Daoy (cell line): ENCODE data around the gene SMARCC2. TPM values are rescaled to one million over a fixed set of nuclear protein-coding genes. Genes with fewer than 3 reads are reported as not detected.
"Not testable (repeated sequence)": the region's sequence is repeated elsewhere in the genome, so short reads cannot be mapped to it uniquely, and the experiment has no call there.

Source experiments
- DNase-seq: peaks from one replicate; pipeline ENCODE4 v3.0.0-alpha.2; 2015; ENCODE audit warnings: low read depth
- total RNA-seq: library from RNA; depleted of rRNA; stranded (reverse); fragments of >200 nt; shearing (Covaris generic); gene quantifications from 2 replicates; pipeline ENCODE4 v1.2.3, GENCODE V29; 2014; rRNA removed

SMARCC2 gene
- total RNA-seq, 1 experiment from 2014 or later, result 25.6 TPM

- no peak for DNase-seq
Observed at GRCh38 chr12:56121204-56121870, 67.9 kb downstream of the SMARCC2 start.

DNA sequence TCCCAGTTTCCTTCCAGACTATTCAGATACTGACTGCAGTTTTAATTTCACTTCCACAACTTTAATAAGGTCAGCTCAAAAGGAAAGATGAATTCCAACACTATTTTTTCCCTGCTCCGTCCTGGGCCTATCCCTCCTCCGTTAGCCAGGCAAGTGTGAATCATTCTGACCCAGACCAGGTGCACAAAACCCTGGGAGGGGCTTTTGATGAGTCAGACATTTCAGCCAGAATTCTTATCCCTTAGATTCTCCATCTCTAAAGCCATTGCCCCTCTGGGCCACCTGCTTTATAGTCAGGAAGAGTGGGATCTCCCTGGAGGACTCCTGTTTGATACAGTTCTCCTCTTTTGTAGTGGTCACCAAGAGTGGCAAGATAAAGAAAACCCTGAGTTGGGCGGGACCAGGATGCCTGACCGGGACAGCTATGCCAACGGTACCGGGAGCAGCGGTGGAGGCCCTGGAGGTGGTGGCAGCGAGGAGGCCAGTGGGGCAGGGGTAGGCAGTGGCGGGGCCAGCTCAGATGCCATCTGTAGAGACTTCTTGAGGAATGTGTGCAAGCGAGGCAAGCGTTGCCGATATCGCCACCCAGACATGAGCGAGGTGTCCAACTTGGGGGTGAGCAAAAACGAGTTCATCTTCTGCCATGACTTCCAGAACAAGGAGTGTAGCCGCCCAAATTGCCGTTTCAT lies 69.0 kb downstream of the SMARCC2 start:
- DNase-seq, result peak; percentile 42

DNA sequence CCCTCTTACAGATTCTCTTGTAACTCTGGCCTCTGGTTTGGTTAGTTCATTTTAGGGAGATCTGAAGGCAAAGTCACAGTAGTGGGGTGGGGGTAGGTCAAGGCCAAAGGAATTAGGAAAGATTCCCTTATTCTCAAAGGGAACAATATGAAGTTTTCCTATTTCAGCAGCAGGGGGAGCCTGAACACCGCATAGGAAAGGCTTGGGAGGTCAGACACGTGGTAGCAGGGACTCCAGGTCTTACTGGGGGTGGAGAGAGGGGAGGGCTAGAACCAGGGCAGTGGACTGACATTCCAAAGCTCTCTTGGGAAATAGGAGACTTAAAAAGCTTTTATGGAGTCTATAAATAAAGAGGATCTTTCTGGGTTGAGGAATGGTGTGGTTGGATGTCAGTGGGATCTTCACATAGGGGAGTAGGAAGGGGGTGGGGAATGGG lies 69.9 kb downstream of the SMARCC2 start:
- peak; percentile 90 for DNase-seq

- no peak for DNase-seq
Observed at GRCh38 chr12:56118688-56119357, 70.5 kb downstream of the SMARCC2 start.

DNA sequence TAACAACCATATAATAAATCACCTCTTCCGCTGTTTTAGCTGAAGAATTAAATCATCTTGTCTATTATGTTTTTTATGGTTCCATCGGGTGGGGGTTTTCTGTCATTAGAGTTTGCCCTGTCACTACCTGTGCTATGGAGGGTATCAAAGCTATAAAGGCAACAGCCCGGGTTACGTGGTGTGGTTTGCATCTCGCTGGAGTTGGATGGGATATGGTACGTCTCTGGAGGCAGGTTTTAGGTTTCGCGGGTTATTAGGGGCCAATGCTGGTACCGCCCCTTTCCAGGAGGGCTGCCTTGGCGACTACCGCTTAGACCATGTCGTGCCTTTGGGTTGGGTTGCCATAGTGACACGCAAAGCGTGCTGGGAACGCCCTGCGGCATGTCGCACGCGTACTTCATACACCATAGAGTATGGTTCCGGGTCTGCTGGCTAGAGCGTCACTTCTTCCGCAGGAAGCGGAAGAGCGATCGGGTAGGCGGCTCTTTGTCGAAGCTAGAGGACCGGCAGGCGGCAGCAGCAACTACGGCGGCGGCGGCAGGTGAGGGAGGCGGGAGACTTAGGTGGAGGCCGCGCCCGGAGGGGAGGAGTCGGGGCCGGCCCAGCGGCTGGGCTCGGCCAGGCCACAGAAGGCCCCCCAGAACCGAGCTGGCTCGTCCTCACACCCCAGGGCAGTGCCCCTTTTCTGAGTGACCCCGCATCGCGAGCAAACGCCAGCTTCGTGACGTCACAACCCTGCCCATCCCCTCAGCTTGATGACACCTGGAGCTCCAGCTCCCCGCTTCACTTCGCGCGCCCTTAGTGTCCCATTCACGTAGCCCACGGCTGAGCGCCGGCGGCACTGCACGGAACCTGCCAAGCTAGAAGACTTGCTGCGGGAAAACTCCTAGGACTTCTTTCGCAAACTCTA lies 71.2 kb downstream of the SMARCC2 start, which contains the start of gene ZC3H10:
Gene ZC3H10, plus strand, starts transcription at position 489 of the 910 bp plus-strand sequence. CDS start 2,297 bp downstream, outside the sequence.
- DNase-seq, result peak; percentile 100

DNA sequence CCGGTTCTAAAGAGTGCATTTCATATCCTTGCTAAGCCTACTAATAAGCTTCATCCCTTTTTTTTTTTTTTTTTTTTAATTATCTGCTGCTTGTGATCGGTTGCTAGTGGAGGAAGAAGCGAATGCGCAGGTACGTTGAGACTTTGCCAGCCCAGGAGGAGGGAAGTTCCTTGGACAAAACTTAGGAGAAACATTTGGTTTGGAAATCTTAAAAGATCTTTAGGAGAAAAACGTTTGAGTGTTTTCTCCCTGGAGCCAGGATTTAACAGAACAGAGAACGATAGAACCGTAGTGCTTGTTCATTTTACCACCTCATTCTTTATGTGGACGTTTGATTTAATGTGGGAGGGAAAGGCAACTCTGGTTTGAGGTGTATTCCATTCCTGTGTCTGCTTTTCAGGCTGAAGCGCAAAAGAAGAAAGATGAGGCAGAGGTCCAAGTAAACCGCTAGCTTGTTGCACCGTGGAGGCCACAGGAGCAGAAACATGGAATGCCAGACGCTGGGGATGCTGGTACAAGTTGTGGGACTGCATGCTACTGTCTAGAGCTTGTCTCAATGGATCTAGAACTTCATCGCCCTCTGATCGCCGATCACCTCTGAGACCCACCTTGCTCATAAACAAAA lies 72.1 kb downstream of the SMARCC2 start:
- not testable (repeated sequence) for DNase-seq

GRCh38 chr12:56116267-56117081 lies 72.8 kb downstream of the SMARCC2 start, which contains the start of gene RPL41:
RPL41 (plus strand) TSS chr12:56116633.
- peak; percentile 95 for DNase-seq

- peak; percentile 57 for DNase-seq
Observed at GRCh38 chr12:56115329-56115728, 74.0 kb downstream of the SMARCC2 start.

DNA sequence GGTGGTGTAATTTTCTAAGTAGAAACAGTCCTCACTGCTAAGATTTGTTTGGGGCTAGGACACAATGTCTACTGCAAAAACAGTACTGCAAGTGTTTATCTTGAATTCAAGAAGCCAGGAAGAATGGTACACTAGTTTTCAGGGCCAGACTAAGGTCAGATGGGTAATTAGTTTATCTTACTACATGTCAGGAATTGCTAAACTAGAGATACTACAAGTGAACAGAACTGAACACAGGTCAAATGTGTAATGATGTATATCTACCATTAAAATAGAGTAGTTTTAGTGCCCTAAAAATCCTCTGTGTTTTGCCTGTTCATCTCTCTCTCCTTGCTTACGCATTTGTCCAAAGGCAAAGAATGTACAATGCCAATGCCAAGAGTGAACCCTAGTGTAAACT lies 75.2 kb downstream of the SMARCC2 start:
- DNase-seq, result no peak

Other genes with a start within 250 kb of the SMARCC2 start
- gene PMEL, start 223.4 kb downstream of the SMARCC2 start, total RNA-seq, result 0.06 and 0.12 TPM in 2 replicates
- gene CDK2, start 222.7 kb downstream of the SMARCC2 start, total RNA-seq, result 57.5 and 58.0 TPM in 2 replicates
- gene RAB5B, start 215.4 kb downstream of the SMARCC2 start, total RNA-seq, result 22.7 and 31.7 TPM in 2 replicates
- 13.1 and 13.3 TPM in 2 replicates for gene SUOX, start 192.2 kb downstream of the SMARCC2 start, total RNA-seq
- 0.12 and 0.40 TPM in 2 replicates for gene IKZF4, start 168.4 kb downstream of the SMARCC2 start, total RNA-seq
- 1,984 and 2,181 TPM in 2 replicates for gene RPS26, start 147.6 kb downstream of the SMARCC2 start, total RNA-seq
- 0.63 TPM in 1 of 2 replicates, not detected in the other for gene ERBB3, start 109.3 kb downstream of the SMARCC2 start, total RNA-seq
- gene PA2G4, start 84.9 kb downstream of the SMARCC2 start, total RNA-seq, result 384 and 456 TPM in 2 replicates
- 4,200 and 4,689 TPM in 2 replicates for gene RPL41, start 72.8 kb downstream of the SMARCC2 start, total RNA-seq
- gene ZC3H10, start 71.2 kb downstream of the SMARCC2 start, total RNA-seq, result 2.5 and 3.5 TPM in 2 replicates
- gene ESYT1, start 61.2 kb downstream of the SMARCC2 start, total RNA-seq, result 54.3 and 69.6 TPM in 2 replicates
- 148 and 156 TPM in 2 replicates for gene MYL6B, start 36.9 kb downstream of the SMARCC2 start, total RNA-seq
- gene MYL6, start 31.1 kb downstream of the SMARCC2 start, total RNA-seq, result 2,203 and 2,674 TPM in 2 replicates
- 48.1 and 52.3 TPM in 2 replicates for gene RNF41, start 32.4 kb upstream of the SMARCC2 start, total RNA-seq
- gene NABP2, start 34.9 kb upstream of the SMARCC2 start, total RNA-seq, result 77.9 and 78.2 TPM in 2 replicates
- 0.11 TPM in 1 of 2 replicates, not detected in the other for gene SLC39A5, start 40.6 kb upstream of the SMARCC2 start, total RNA-seq
- 9.1 and 9.5 TPM in 2 replicates for gene ANKRD52, start 68.9 kb upstream of the SMARCC2 start, total RNA-seq
- 13.4 and 23.1 TPM in 2 replicates for gene COQ10A, start 77.5 kb upstream of the SMARCC2 start, total RNA-seq
- 95.8 and 112 TPM in 2 replicates for gene CS, start 110.8 kb upstream of the SMARCC2 start, total RNA-seq
- gene CNPY2, start 126.5 kb upstream of the SMARCC2 start, total RNA-seq, result 136 and 177 TPM in 2 replicates
- 18.3 and 19.9 TPM in 2 replicates for gene PAN2, start 144.5 kb upstream of the SMARCC2 start, total RNA-seq
- 1.1 TPM in 1 of 2 replicates, not detected in the other for gene IL23A, start 149.4 kb upstream of the SMARCC2 start, total RNA-seq
- gene STAT2, start 170.6 kb upstream of the SMARCC2 start, total RNA-seq, result 41.4 and 47.1 TPM in 2 replicates
- gene APOF, start 173.4 kb upstream of the SMARCC2 start, total RNA-seq, result 0.40 TPM in 1 of 2 replicates, not detected in the other